ENCODE data around the gene ATF4. TPM values are rescaled to one million over a fixed set of nuclear protein-coding genes. Genes with fewer than 3 reads are reported as not detected.

The ATF4 gene
- total and polyA plus RNA-seq, 2 of the 13 experiments (the other 11 are each of a cell fraction or from before 2014, with no cell fraction given) = 486 to 1,297 TPM

GRCh38 chr22:39496131-39496838 is 24.1 kb upstream of the ATF4 start (continued):
- no peak for TF ChIP-seq MTERF4 (CRISPR knock-in tag; IDR thresholded peaks at IDR 0.05)
- TF ChIP-seq ZFP36L1 (CRISPR knock-in tag; IDR thresholded peaks at IDR 0.05) = no peak
- TF ChIP-seq HOXA5 (CRISPR knock-in tag; IDR thresholded peaks at IDR 0.05) = 0 out of 2 replicates have a peak, but pooled peaks have one; percentile 44
- no peak for TF ChIP-seq ZMYM4 (CRISPR knock-in tag; IDR thresholded peaks at IDR 0.05)
- TF ChIP-seq GATAD2A (CRISPR knock-in tag; IDR thresholded peaks at IDR 0.05) = 0 out of 2 replicates have a peak, but pooled peaks have one; percentile 29
- 0 out of 2 replicates have a peak, but pooled peaks have one; percentile 18 for TF ChIP-seq RAD21 (CRISPR knock-in tag; IDR thresholded peaks at IDR 0.05)
- TF ChIP-seq BHLHE40 (IDR thresholded peaks at IDR 0.05; ENCODE audit: low read length) = 0 out of 2 replicates have a peak, but pooled peaks have one; percentile 28
- TF ChIP-seq CEBPG (CRISPR knock-in tag; IDR thresholded peaks at IDR 0.05) = 0 out of 2 replicates have a peak, but pooled peaks have one; percentile 32
- TF ChIP-seq, protein P1, sequence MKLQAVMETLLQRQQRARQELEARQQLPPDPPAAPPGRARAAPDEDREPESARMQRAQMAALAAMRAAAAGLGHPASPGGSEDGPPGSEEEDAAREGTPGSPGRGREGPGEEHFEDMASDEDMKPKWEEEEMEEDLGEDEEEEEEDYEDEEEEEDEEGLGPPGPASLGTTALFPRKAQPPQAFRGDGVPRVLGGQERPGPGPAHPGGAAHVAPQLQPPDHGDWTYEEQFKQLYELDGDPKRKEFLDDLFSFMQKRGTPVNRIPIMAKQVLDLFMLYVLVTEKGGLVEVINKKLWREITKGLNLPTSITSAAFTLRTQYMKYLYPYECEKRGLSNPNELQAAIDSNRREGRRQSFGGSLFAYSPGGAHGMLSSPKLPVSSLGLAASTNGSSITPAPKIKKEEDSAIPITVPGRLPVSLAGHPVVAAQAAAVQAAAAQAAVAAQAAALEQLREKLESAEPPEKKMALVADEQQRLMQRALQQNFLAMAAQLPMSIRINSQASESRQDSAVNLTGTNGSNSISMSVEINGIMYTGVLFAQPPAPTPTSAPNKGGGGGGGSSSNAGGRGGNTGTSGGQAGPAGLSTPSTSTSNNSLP (IDR thresholded peaks at IDR 0.05; ENCODE audit: low read depth, low read length) = no peak
- TF ChIP-seq, protein P2, sequence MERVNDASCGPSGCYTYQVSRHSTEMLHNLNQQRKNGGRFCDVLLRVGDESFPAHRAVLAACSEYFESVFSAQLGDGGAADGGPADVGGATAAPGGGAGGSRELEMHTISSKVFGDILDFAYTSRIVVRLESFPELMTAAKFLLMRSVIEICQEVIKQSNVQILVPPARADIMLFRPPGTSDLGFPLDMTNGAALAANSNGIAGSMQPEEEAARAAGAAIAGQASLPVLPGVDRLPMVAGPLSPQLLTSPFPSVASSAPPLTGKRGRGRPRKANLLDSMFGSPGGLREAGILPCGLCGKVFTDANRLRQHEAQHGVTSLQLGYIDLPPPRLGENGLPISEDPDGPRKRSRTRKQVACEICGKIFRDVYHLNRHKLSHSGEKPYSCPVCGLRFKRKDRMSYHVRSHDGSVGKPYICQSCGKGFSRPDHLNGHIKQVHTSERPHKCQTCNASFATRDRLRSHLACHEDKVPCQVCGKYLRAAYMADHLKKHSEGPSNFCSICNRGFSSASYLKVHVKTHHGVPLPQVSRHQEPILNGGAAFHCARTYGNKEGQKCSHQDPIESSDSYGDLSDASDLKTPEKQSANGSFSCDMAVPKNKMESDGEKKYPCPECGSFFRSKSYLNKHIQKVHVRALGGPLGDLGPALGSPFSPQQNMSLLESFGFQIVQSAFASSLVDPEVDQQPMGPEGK (CRISPR knock-in tag; IDR thresholded peaks at IDR 0.05) = peak; percentile 18; the same call in 1 of the 2 replicates
- 0 out of 2 replicates have a peak, but pooled peaks have one; percentile 9 for TF ChIP-seq UBTF (CRISPR knock-in tag; IDR thresholded peaks at IDR 0.05)
- TF ChIP-seq, protein P3, sequence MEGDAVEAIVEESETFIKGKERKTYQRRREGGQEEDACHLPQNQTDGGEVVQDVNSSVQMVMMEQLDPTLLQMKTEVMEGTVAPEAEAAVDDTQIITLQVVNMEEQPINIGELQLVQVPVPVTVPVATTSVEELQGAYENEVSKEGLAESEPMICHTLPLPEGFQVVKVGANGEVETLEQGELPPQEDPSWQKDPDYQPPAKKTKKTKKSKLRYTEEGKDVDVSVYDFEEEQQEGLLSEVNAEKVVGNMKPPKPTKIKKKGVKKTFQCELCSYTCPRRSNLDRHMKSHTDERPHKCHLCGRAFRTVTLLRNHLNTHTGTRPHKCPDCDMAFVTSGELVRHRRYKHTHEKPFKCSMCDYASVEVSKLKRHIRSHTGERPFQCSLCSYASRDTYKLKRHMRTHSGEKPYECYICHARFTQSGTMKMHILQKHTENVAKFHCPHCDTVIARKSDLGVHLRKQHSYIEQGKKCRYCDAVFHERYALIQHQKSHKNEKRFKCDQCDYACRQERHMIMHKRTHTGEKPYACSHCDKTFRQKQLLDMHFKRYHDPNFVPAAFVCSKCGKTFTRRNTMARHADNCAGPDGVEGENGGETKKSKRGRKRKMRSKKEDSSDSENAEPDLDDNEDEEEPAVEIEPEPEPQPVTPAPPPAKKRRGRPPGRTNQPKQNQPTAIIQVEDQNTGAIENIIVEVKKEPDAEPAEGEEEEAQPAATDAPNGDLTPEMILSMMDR (CRISPR knock-in tag; IDR thresholded peaks at IDR 0.05) = peak; percentile 84
- TF ChIP-seq MAFF (IDR thresholded peaks at IDR 0.05; ENCODE audit: low read depth, low read length) = peak; percentile 33; the same call in 1 of the 2 replicates
- no peak for TF ChIP-seq HDAC2 (CRISPR knock-in tag; IDR thresholded peaks at IDR 0.05)
- TF ChIP-seq SMYD3 (CRISPR knock-in tag; IDR thresholded peaks at IDR 0.05) = no peak
- TF ChIP-seq SRSF4 (IDR thresholded peaks at IDR 0.05; ENCODE audit: low read depth, low read length, poor library complexity, severe bottlenecking) = no peak
- TF ChIP-seq RFXANK (CRISPR knock-in tag; IDR thresholded peaks at IDR 0.05) = no peak
- TF ChIP-seq, protein P4, sequence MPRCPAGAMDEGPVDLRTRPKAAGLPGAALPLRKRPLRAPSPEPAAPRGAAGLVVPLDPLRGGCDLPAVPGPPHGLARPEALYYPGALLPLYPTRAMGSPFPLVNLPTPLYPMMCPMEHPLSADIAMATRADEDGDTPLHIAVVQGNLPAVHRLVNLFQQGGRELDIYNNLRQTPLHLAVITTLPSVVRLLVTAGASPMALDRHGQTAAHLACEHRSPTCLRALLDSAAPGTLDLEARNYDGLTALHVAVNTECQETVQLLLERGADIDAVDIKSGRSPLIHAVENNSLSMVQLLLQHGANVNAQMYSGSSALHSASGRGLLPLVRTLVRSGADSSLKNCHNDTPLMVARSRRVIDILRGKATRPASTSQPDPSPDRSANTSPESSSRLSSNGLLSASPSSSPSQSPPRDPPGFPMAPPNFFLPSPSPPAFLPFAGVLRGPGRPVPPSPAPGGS (CRISPR knock-in tag; IDR thresholded peaks at IDR 0.05) = no peak
- no peak for TF ChIP-seq ZSCAN20 (CRISPR knock-in tag; IDR thresholded peaks at IDR 0.05; ENCODE audit: borderline replicate concordance)

Data from HepG2 (cell line).